ENCODE results near the gene ITPK1. TPM values are rescaled to one million over a fixed set of nuclear protein-coding genes. Genes with fewer than 3 reads are reported as not detected.
"Not testable (repeated sequence)": the region's sequence is repeated elsewhere in the genome, so short reads cannot be mapped to it uniquely, and the experiment has no call there.

Gene ITPK1
- total RNA-seq, 3 donors from 2014 or later (not counting 1 experiment from before 2014, with no cell fraction given): 73.2 to 74.8 (median 74.4) TPM

- intact Hi-C loops (cut with micrococcal nuclease): no loop called here
- DNase-seq (no peak), ATAC-seq (no peak)
- no peaks in the 10 kb centered on the region for H3K4me1 ChIP-seq (ENCODE audit: control insufficient read depth, insufficient read depth, low read length)
- no peak overlapping the region for H3K27ac ChIP-seq (ENCODE audit: low read length)
- no peaks in the 10 kb centered on the region for H3K9me3 ChIP-seq (ENCODE audit: control insufficient read depth, insufficient read depth, low read length)
- H3K4me3 ChIP-seq (ENCODE audit: low read length): no peak overlapping the region
- H3K36me3 ChIP-seq (ENCODE audit: control insufficient read depth, insufficient read depth, low read length): no peaks in the 10 kb centered on the region
- Mint-ChIP-seq H3K4me3 (no peak overlapping the region), H3K36me3 (no peaks in the 10 kb centered on the region), H3K27ac (no peak overlapping the region), H3K9me3 (no peaks in the 10 kb centered on the region), H3K27me3 (ENCODE audit: low read depth in 2 of 2) (no peaks in the 10 kb centered on the region), H3K4me1 (peaks cover 4 to 5% of the 10 kb centered on the region in 2 donors)
- TF ChIP-seq CTCF (IDR thresholded peaks at IDR 0.05): no peak
- 85% methylated on average over 8 of the region's 8 CpGs for WGBS (ENCODE audit: insufficient coverage)
- H3K27me3 ChIP-seq (ENCODE audit: control insufficient read depth, insufficient read depth, low read length): no peaks in the 10 kb centered on the region
Measured at GRCh38 chr14:93133464-93133863, 17.7 kb upstream of the ITPK1 start.

DNA sequence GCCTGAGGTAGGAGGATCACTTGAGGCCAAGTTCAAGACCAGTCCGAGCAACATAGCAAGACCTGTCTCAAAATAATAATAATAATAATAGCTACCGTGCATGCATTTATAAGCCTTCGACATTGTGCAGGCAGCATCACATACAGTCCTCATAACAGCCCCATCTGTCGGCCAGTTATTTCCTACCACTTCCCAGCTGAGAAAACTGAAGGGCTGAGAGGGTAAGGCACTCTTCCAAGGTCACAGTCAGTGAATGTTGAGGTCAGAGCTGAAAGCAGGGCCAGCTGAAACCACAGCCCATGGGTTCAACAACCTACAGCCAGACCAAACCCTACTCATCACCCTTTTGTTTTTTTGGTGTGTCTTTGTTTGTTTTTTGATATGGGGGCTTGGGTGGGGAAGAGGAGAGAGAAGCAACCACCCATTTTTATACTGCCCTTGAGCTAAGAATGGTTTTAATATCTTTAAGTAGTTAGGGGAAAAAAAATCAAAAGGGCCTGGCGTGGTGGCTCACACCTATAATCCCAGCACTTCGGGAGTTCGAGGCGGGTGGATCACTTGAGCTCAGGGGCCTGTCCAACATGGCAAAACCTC, 16.8 kb upstream of the ITPK1 start:
- intact Hi-C loops (cut with micrococcal nuclease): loop anchor here (1.0 kb wide), 1 partner anchor 98 kb away; no protein-coding TSS in a partner anchor

GRCh38 chr14:93131257-93131820, 15.6 kb upstream of the ITPK1 start:
- intact Hi-C loops (cut with micrococcal nuclease); H3K9me3 Mint-ChIP-seq: not testable (repeated sequence)

More for the DNA sequence above, 16.8 kb upstream of the ITPK1 start:
- TF ChIP-seq CTCF (IDR thresholded peaks at IDR 0.05): peak; percentile 36
- Histone ChIP-seq H3K4me1 (ENCODE audit: control insufficient read depth, insufficient read depth, low read length) (no peaks in the 10 kb centered on the region), H3K27me3 (ENCODE audit: control insufficient read depth, insufficient read depth, low read length) (no peaks in the 10 kb centered on the region), H3K36me3 (ENCODE audit: control insufficient read depth, insufficient read depth, low read length) (no peaks in the 10 kb centered on the region), H3K4me3 (ENCODE audit: low read length) (no peak overlapping the region), H3K27ac (ENCODE audit: low read length) (no peak overlapping the region), H3K9me3 (ENCODE audit: control insufficient read depth, insufficient read depth, low read length) (no peaks in the 10 kb centered on the region)
- ATAC-seq: peak; percentile 58 to 77 (median 74)
- Mint-ChIP-seq H3K36me3 (no peaks in the 10 kb centered on the region), H3K4me1 (peaks cover 4 to 5% of the 10 kb centered on the region in 2 donors), H3K9me3 (no peaks in the 10 kb centered on the region), H3K4me3 (no peak overlapping the region), H3K27me3 (ENCODE audit: low read depth in 2 of 2) (peaks cover 0 to 2% of the 10 kb centered on the region in 2 donors), H3K27ac (no peak overlapping the region)
- peak in 1 of 2 donors; percentile 65 for DNase-seq
- WGBS (ENCODE audit: insufficient coverage): 60% methylated on average over 8 of the region's 8 CpGs

GRCh38 chr14:93128725-93129459, 13.2 kb upstream of the ITPK1 start:
- no peaks in the 10 kb centered on the region for H3K27me3 ChIP-seq (ENCODE audit: control insufficient read depth, insufficient read depth, low read length)
- no peak for DNase-seq
- Mint-ChIP-seq H3K4me3 (no peak overlapping the region), H3K4me1 (peaks cover 4 to 5% of the 10 kb centered on the region in 2 donors), H3K27ac (no peak overlapping the region), H3K27me3 (ENCODE audit: low read depth in 2 of 2) (peaks cover 0 to 8% of the 10 kb centered on the region in 2 donors), H3K9me3 (no peaks in the 10 kb centered on the region), H3K36me3 (no peaks in the 10 kb centered on the region)
- 63% methylated on average over 3 of the region's 3 CpGs for WGBS (ENCODE audit: insufficient coverage)
- no peak for TF ChIP-seq CTCF (IDR thresholded peaks at IDR 0.05)
- no peaks in the 10 kb centered on the region for H3K9me3 ChIP-seq (ENCODE audit: control insufficient read depth, insufficient read depth, low read length)
- intact Hi-C loops (cut with micrococcal nuclease): no loop called here
- no peak overlapping the region for H3K4me3 ChIP-seq (ENCODE audit: low read length)
- no peaks in the 10 kb centered on the region for H3K4me1 ChIP-seq (ENCODE audit: control insufficient read depth, insufficient read depth, low read length)
- no peak overlapping the region for H3K27ac ChIP-seq (ENCODE audit: low read length)
- no peak for ATAC-seq
- no peaks in the 10 kb centered on the region for H3K36me3 ChIP-seq (ENCODE audit: control insufficient read depth, insufficient read depth, low read length)

More at GRCh38 chr14:93131257-93131820, 15.6 kb upstream of the ITPK1 start:
- not testable (repeated sequence) for H3K4me3 ChIP-seq (ENCODE audit: low read length); DNase-seq; H3K27ac Mint-ChIP-seq; H3K36me3 Mint-ChIP-seq; H3K27me3 Mint-ChIP-seq (ENCODE audit: low read depth in 2 of 2); H3K4me1 Mint-ChIP-seq; H3K36me3 ChIP-seq (ENCODE audit: control insufficient read depth, insufficient read depth, low read length); H3K27me3 ChIP-seq (ENCODE audit: control insufficient read depth, insufficient read depth, low read length); H3K27ac ChIP-seq (ENCODE audit: low read length); H3K9me3 ChIP-seq (ENCODE audit: control insufficient read depth, insufficient read depth, low read length); H3K4me1 ChIP-seq (ENCODE audit: control insufficient read depth, insufficient read depth, low read length); ATAC-seq; H3K4me3 Mint-ChIP-seq
- 88% methylated on average over 5 of the region's 5 CpGs for WGBS (ENCODE audit: insufficient coverage)
